ENCODE measurements around the gene ERVH48-1. TPM values are rescaled to one million over a fixed set of nuclear protein-coding genes. Genes with fewer than 3 reads are reported as not detected.

ERVH48-1 gene
- polyA plus RNA-seq, 2 of the 4 experiments (the other 2 are of a cell fraction), result not detected

GRCh38 chr21:42964086-42964485 lies 38.7 kb upstream of the ERVH48-1 start:
- no peak for DNase-seq (ENCODE audit: low read depth in 1 of 2, low spot score in 1 of 2)
- Histone ChIP-seq H3K27ac (no peak overlapping the region), H3K4me3 (no peak overlapping the region), H3K4me2 (no peak overlapping the region), H3K4me1 (no peaks in the 10 kb centered on the region), H3K9me3 (no peaks in the 10 kb centered on the region)
- POLR2A ChIA-PET, result no interaction called here
- CTCF ChIA-PET, result no interaction called here
- 76% methylated on average over 5 of the region's 9 CpGs for WGBS (ENCODE audit: missing lambda C conversion rate)
- no peak for ATAC-seq
- no peak for FAIRE-seq
- no peak for TF ChIP-seq CEBPB (IDR thresholded peaks at IDR 0.05)
- no peak for TF ChIP-seq MAZ (IDR thresholded peaks at IDR 0.05; ENCODE audit: borderline replicate concordance, low read depth, low read length)
- TF ChIP-seq ELK1 (IDR thresholded peaks at IDR 0.05; ENCODE audit: low read depth, low read length), result no peak
- no peak for TF ChIP-seq CHD4 (IDR thresholded peaks at IDR 0.05; ENCODE audit: borderline replicate concordance)
- TF ChIP-seq HEYL (CRISPR knock-in tag; IDR thresholded peaks at IDR 0.05), result no peak
- no peak for TF ChIP-seq CBX8 (IDR thresholded peaks at IDR 0.05)
- TF ChIP-seq RFX5 (IDR thresholded peaks at IDR 0.05), result no peak
- no peak for TF ChIP-seq HMGXB4 (CRISPR knock-in tag; IDR thresholded peaks at IDR 0.05; ENCODE audit: borderline replicate concordance)
- no peak for TF ChIP-seq EP300 (IDR thresholded peaks at IDR 0.05)
- TF ChIP-seq GATA3 (IDR thresholded peaks at IDR 0.05; ENCODE audit: borderline replicate concordance), result no peak
- no peak for TF ChIP-seq PBX3 (IDR thresholded peaks at IDR 0.05)
- no peak for TF ChIP-seq HES2 (IDR thresholded peaks at IDR 0.05)
- no peak for TF ChIP-seq ESRRA (IDR thresholded peaks at IDR 0.05; ENCODE audit: borderline replicate concordance, low read length)
- TF ChIP-seq NPAS2 (CRISPR knock-in tag; IDR thresholded peaks at IDR 0.05; ENCODE audit: borderline replicate concordance), result no peak
- TF ChIP-seq MAX (IDR thresholded peaks at IDR 0.05), result no peak
- no peak for TF ChIP-seq ZC3H11A (IDR thresholded peaks at IDR 0.05)
- TF ChIP-seq MAFK (IDR thresholded peaks at IDR 0.05; ENCODE audit: partially characterized antibody), result no peak
- TF ChIP-seq ZFP36 (IDR thresholded peaks at IDR 0.05; ENCODE audit: borderline replicate concordance, partially characterized antibody), result no peak
- TF ChIP-seq E2F6 (IDR thresholded peaks at IDR 0.05; ENCODE audit: borderline replicate concordance, low read depth), result no peak

- 49% methylated on average over 3 of the region's 6 CpGs for WGBS (ENCODE audit: missing lambda C conversion rate)
- Histone ChIP-seq H3K4me3 (no peak overlapping the region), H3K9me3 (no peaks in the 10 kb centered on the region), H3K27ac (no peak overlapping the region), H3K4me1 (no peaks in the 10 kb centered on the region), H3K4me2 (no peak overlapping the region)
- no peak for DNase-seq (ENCODE audit: low read depth in 1 of 2, low spot score in 1 of 2)
- ChIA-PET POLR2A (no interaction called here), CTCF (no interaction called here)
- FAIRE-seq, result no peak
- TF ChIP-seq BHLHE40 (IDR thresholded peaks at IDR 0.05; ENCODE audit: low read depth, low read length) (no peak), CHD2 (IDR thresholded peaks at IDR 0.05; ENCODE audit: low read length, partially characterized antibody) (no peak), EP300 (IDR thresholded peaks at IDR 0.05) (no peak), HOXA7 (CRISPR knock-in tag; IDR thresholded peaks at IDR 0.05) (no peak)
- ATAC-seq, result no peak
Measured at GRCh38 chr21:42962380-42963007, 37.1 kb upstream of the ERVH48-1 start.
